CD4-positive, alpha-beta T cell treated with Interleukin-21 for 1 hour (primary cell): ENCODE results near the gene WDR36.

Source experiments
- DNase-seq: peaks from one replicate; pipeline ENCODE4 v3.0.0-alpha.2; 2020

Gene WDR36

DNA sequence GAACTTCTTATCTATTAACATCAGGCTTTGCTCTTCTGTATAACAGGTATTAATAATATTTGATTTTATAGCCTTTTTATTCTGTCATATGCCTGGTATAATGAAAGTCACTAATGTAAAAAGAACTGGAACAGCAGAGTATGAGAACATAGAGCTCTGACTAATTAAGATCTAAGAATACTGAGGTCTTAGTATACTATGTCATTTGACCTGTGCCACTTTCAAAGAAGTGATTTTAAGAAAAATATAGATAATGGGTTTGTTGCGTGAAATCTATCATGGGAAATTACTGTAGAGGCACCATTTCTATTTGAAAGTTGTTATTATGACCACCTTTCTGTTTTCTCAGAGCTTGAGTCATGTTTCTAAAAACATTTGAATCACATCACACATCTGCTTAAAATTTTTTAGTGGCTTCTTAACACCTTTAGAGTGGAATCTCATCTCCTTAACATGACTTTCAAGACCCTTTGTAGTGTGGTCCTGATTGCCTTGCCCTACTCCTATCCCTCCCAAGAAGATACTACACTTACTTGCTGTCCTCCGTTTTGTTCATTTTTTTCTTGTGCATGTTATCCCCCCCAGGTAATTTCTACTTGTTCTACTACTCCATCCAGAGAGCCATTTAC, 14.3 kb downstream of the WDR36 start:
- no peak for DNase-seq

DNA sequence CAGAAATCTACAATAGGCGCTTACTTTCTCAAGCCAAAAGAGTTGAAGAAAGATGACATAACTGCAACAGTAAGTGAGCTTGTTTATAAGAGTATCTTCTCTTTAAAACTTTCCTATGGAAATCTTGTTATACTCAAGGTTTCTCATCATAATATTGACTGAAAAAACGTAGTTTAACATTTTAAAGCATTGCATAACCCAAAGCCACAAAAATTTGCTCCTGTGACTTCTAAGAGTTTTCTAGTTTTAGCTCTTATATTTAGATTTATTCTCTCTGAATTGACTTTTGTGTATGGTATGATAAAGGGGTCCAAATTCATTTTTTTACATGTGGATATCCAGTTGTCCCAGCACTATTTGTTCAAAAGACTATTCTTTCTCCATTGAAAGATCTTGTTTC, 15.2 kb downstream of the WDR36 start:
- no peak for DNase-seq

DNA sequence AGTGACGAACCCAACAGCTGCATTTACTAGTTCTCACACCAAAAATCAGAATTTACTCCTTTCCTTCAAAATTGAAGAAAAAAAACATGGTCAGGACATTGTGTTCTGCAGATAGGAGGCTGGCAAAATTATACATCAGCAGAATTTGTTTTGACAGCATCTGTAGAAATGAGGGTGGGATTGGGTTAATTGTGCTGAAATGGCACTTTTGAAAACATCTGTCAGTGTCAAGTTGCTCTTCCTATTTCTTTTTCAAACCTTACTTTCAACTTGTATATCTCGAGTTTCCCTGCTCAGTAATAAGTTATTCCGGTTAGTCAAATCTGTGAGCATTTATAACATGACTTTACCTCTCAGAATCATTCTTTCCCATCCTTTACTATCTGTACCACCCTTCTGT, 19.8 kb downstream of the WDR36 start:
- DNase-seq, result no peak

DNA sequence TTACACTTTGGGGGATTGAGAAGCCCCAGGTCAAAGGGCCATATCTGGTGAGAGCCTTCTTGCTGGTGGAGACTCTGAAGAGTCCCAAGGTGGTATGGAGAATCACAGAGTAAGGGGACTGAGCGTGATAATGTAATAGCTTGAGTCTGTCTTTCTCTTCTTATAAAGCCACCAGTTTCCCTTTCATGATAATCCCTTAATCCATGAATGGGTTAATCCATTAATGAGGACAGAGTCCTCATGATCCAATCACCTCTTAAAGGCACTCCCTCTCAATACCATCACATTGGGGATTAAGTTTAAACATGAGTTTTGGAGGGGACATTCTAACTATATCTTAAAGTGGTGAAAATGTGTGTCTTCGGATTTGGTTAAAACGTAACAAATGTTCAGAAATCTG, 21.5 kb downstream of the WDR36 start:
- DNase-seq, result no peak

DNA sequence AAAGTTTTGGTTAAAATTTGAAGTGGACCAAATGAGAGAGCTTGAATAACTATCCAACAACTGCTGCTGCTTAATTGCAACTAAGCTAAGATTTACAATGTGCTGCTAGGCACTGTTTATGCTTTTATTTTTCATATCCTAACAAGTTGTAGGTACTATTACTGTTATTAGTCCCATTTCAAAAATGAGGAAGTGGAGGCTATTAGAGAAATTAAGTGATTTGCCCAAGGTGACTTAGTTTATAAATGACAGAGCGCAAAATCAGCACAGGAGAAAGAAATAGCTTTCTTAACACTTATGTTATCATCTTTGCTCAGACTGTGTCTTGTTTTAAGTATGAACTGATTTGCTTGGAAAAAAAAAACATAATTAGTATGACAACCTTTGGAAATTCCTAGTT, 23.1 kb downstream of the WDR36 start:
- DNase-seq, result no peak

DNA sequence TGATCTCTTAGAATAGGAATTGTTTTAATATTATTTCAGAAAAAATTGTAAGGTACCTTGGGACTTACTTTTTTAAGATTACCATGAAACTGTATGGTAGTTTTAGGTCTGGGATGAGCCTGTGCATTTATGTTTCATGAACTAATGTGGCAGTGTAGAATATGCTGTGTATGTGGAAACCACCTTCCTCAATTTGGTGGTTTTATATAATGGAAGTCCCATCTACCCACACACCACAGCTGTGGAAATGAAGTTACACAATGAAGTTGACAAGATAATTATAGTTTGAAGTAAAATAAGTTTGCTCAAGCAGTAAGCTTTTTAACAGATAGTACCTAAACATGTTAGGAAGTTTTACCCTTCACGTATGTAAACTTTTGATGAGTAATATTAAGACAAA, 24.4 kb downstream of the WDR36 start:
- no peak for DNase-seq

DNA sequence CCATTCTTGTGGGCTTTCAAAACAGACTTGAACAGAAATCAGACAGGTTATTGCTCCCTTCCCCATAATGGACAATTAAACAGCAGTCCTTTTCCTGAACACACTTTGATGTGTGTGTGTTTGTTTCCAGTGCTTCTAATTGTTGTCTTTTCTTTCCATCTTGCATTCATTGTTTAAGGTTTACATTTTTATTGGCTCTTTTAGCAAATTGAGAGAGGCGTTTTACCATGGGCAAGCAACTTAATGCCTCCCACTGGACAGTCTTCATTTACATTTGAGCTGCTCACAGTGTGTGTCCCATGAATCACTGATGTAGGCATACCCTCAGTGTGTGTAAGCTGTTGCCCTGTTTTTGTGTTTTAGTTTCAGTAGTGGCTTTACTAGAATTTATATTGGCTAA, 25.0 kb downstream of the WDR36 start:
- no peak for DNase-seq

DNA sequence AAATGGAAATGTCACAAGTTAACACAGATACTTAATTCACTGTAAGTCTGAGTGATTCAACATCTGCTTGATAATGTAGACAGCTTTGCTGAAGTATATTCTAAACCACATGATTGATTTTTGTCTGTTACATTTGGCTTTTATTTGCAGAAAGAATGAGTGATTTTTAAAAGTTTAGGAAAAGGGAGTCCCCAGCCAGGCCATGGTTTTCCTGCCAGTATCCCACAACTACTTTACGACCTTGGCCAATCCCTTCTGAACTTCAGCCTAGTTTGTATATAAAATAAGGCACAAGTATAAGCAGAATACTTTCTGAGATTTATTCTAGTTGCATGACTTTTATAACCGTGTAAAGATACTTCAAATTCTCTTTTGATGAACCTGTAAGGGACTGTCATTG, 27.1 kb downstream of the WDR36 start:
- no peak for DNase-seq

DNA sequence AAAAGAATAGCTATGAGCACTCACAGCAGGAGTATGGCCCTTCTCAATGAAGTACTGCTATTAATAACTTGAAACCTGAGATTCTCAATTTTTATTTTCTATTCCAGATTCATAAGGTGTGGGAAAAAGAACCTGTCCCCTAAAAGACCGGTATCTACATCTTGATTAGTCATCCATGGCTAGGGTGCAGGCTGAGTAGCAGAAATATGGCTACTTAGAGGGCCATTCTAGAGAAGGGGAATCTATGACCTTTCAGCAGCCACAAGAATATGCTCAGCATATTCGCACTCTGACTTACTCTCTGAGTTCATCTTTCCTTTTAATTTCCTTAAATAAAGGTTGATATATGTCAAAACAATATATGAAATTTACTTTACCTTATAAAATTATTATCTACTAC, 27.7 kb downstream of the WDR36 start:
- no peak for DNase-seq

DNA sequence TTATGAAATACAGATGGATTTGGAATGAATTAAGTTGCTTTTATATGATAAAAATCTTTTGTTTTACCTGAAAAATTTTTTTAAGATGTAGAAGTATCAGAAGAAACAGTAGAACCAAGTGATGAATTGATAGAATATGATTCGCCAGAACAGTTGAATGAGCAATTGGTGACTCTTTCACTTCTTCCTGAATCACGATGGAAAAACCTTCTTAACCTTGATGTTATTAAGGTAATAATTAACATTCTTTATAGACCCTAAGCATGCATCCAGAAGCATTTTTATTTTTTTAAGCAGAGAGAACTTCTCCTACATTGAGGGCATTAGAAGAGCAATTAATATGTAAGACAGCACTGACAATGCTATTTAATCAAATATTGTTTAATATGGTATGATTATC, 28.8 kb downstream of the WDR36 start:
- DNase-seq, result no peak

DNA sequence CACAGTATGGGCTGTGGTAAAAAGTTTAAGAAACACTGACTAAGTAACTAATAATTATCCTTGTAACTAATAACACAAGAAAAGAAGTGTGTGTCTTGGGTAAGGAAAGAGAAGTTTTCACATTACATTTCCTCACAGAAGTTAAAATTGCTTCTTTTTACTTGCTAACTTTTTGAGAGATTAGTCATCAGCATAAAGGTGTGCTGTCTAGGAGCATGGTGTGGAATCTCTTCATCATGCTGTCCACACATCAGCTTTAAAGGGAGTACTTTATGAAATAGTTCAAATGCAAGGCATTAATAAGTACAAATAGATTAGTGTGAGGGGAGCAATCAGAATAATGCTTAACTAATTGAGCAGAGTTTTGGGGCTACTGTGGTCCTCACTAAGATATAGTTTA, 29.8 kb downstream of the WDR36 start:
- DNase-seq, result no peak

DNA sequence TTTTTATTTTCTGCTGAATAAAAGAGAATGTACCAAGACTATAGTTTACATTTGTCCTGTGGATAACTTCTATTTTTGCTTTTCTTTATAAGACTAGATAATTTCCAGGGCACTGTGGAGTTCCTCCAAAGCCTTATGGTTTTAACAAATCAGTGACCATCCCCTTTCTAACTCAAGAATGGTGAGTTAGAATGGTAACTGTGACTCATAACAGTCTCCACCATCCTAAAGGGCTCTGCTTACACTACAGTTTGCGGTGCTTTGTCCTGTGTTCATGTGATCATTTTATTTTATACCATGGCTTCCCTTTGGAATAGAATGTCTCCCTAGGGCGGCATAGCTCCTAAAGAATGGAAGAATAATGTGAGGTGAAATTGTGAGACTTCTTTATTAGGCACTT, 30.2 kb downstream of the WDR36 start:
- no peak for DNase-seq

DNA sequence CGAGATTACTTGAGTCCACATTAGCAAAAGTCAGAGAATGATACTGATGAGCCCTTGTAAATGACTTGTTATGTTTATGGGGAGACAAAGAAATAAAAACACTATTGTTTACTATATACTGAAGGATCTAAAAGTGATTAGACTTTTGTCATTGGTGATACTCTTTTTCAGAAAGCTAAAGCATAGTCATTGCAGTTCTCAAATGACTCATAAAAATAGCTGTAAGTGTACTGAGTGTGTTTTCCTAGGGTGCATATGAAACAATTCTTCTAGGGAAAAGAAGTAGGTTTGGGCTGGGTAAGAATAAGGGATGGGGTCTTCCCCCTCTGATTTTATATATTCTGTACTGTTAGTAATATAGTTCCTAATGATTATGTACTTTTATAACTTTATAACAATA, 32.6 kb downstream of the WDR36 start:
- DNase-seq, result no peak

DNA sequence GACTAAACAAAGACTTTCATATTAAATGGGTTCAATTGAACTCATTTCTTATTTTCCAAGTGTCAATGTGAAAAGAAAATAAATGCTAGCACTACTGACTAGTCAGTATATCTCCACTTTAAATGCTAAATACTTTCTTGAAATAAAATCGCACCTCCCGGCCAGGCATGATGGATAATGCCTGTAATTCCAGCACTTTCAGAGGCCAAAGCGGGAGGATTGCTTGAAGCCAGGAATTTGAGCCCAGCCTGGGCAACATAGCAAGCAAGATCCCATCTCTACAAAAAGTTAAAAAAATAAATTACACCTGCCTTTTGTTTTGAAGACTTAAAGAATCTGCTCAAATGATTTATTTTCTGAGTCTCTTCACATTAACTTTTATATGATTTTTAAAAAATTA, 34.7 kb downstream of the WDR36 start:
- no peak for DNase-seq

DNA sequence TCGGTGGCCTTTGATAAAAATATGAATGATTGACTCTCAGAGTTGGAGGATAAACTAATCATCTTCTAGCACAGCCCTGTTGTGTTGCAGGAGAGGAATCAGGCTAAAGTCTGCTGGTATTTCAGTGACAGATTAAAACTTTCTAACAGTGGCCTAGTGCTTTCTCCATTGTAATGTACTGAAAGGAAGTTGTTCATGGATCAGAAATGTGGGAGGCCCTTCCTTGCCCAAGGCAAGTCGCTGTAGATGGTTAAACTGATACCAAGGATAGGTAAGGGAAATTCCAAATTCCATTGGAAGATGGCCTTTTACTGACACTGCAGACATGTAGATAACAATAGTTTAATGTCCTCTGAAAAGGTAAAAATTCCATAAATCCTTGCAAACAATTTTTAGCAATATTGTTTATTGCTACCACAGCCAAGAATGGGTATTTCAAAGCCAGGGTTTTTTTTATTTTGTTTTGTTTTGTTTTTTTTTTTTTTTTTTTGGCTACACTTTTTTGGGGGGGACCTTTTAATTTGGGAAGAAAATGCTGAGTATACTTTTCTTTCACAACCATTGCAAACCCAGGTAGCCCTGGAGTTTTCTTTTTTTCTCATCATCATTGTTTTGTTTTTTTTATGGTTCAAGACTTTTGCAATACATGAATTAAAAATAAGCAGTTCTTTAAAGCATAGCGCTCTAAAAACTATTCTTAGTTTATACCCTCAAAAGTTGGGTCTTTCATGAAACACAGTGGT, 35.5 kb downstream of the WDR36 start:
- no peak for DNase-seq

DNA sequence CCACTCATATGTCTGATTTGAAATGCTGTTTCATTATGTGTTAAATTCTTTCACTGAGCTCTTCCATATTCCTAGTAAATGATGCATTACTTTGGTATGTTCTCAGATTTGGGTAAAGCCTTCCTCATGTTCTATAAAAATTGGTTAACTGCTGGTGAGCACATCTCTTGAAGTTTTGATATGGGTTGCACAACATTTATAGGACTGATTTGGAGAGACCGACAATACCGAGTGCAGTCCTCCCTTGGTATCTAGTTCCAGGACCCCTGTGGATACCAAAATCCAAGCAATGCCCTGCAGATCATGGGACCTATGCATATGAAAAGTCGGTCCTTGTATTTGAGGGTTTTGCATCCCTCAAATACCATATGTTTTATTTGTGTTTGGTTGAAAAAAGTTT, 37.8 kb downstream of the WDR36 start:
- DNase-seq, result no peak

DNA sequence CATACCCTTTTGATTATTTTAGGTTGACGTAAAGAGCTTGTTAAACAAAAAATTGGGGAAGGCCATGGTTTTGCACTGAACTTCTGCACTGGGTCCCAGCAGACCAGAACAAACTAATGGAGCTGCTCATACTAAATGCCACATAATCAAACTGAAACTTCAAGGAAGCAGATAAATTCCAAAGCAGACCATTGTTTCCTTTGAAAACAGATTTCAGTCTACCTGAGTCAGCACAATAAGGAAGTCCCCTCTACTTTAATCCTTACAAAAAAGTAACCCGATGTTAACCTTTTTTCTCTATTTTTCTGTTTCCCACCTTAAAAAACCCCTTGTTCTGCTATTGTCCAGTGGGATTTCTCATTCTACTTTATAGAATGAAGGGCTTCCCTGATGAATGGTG, 39.2 kb downstream of the WDR36 start:
- DNase-seq, result no peak

DNA sequence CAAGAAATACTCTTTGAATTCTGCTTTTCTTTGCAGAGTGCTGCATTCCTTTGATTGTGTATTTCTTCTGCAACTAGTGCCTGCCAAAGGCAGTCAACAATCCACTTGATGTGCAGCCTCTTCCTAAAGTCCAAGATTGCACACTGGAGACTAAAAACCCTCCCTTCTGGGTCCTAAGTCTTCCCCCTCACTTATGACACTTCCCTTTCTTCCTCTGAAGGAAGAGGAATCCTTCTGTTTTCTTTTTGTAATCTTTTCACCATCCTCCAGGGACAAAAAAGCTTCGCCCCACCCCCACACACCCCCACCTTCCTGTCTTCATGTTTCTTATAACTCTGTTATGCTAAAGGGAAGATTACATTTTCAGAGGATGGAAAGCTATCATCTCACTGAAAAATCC, 39.9 kb downstream of the WDR36 start:
- DNase-seq, result no peak

DNA sequence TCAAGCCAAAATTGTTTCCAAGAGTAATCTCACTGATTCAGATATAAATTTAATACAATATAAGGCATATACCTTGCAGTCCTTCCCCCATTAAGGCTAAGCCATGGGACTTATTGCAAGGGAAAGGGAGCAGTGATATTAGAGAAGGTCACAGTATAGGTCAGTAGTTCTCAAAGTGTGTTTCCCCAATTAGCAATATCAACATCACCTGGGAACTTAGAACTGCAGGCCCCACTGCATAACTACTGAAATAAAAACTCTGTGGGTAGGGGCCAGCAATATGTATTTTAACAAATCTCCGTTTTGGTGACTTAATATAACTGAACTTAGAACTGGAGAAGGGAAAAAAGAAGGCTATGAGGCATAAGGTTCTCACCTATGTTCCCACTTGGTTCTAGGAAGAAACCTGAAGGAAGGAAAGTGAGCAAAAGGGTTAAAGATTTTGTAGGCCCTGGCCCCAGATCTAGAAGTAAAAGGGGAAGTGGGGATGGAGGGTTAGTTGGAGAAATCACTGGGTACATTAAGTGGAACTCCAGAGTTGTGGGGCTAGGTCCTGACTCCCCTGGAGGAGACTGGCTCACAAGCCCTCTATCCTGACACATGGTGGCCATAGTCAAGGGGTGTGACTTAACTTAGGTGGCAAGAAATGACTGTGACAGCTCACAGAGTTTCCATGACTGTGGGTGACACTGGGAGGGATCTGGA, 40.7 kb downstream of the WDR36 start:
- DNase-seq, result no peak

DNA sequence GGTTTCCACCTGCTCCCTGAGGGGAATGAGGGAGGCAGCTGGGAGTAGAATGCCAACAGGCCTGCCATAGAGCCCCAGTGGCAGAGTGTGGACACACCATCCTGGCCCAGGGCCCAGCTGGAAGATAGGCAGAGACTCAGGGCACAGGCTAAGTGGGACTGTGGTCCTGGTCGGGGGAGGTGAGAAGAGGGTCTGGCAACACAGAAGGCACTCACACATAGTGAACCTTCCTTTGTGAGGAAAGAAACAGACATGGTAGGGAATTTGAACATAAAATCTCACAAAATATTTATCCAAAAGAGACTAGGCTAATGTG, 41.2 kb downstream of the WDR36 start:
- no peak for DNase-seq

DNA sequence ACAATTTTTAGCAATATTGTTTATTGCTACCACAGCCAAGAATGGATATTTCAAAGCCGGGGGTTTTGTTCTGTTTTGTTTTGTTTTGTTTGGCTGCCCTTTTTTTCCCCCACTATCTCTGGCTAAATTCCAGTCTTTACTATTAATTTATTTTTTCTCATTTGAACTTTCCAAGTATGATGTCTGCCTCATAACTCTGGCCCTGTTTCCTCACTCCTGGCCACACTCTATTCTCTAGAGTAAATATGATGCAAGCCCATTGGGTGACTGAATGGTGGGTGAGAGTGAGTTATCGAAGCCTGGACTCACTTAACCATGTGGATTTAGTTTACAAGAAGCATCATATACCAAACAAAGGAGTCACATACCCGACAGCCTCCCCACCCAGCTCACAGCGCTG, 41.9 kb downstream of the WDR36 start:
- no peak for DNase-seq

DNA sequence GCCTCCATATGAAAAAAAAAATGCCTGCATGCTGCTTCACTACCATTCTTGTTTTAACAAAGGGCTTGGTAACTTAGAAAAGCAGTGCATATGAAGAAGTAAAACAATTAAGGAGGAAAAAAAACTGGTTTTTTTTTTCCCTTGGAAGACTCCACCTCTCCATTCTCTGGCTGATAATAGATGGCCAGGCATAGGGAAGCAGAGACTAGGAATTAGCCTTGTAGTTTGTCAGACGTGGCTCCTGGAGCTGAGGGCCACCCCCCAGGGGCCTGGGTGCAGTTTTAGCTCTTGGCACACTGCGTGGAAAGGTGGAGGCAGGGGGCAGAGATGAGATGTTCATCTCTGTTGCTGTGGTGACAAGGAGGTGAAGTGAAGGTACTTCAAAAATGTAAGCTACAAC, 42.7 kb downstream of the WDR36 start:
- no peak for DNase-seq

DNA sequence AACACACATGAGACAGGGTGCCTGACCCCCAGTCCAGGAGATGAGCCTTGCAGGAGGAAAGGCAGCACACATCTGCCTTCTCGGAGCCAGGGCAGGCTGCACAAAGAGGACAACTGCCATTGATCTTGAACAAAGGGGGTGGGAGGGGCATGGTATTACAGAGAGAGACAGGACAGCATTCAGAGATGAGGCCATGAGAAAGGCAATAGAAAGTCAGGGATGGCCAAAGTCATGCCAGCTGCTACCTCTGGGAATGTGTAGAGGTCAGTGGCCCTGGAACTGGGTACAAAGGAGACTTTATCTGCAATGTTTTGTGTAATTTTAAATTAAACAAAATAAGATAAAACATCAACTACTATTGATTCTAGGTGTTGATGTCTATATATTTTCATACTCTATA, 43.2 kb downstream of the WDR36 start:
- no peak for DNase-seq

DNA sequence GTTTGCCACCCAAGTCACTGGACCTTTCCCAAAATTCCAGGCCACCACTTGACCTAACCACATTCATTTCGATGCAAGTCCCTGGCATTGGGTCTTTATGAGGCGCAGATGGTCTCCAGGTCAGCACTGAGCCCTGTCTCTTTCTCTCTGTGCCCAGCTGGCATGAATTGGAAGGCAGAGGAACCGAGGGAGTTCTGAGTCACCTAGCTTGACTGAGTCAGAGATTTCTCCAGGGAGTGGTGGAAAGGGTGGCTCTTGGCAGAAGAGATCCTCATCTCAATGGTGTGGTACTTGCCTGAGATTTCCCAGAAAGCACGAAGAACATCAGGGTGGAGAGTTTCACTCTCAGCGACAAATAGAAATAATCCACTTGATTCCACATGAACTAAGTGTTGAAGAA, 43.8 kb downstream of the WDR36 start:
- DNase-seq, result no peak

DNA sequence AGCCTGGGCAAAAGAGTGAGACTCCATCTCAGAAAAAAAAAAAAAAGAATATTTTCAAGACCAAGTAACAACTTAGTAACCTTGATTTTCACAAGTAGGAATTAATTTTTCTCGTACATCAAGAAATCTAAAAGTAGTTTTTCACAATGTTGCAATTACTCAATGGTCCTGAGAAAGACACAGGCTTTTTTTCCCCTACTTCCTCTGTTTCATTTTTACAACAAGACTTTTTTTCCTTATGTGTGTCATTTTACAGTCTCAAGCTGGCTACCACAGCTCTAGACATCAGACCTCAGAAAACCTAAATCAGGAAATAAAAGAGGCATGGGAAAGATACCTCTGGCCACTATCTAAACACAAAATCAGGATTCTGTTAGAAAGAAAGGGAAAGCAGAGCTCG, 45.9 kb downstream of the WDR36 start:
- no peak for DNase-seq
